Dermis microvascular lymphatic vessel endothelial cell (primary cell): ENCODE measurements around the gene S100A13. TPM values are rescaled to one million over a fixed set of nuclear protein-coding genes. Genes with fewer than 3 reads are reported as not detected.
"Not testable (repeated sequence)": the region's sequence is repeated elsewhere in the genome, so short reads cannot be mapped to it uniquely, and the experiment has no call there.

ENCODE experiments used
- DNase-seq, 2 donors: peaks; one replicate each; pipeline versions ENCODE4 v3.0.0 to v3.0.0-alpha.2; 2010; ENCODE audit warnings: low read depth in 2 of 2
- total RNA-seq: library from RNA; depleted of rRNA; stranded (reverse); fragments of >200 nt; gene quantifications from 2 replicates; pipeline ENCODE4 v1.2.1, GENCODE V29; 2014

S100A13 gene
- 124 and 129 TPM in 2 replicates for total RNA-seq

GRCh38 chr1:153626904-153627714, at the start of gene S100A13:
Gene S100A13 (minus strand): TSS chr1:153627505. CDS start chr1:153626472, 1,033 bp downstream.
- peak; percentile 58 to 97 for DNase-seq

- DNase-seq, result no peak
These were observed 46.2 kb upstream of the S100A13 start for GRCh38 chr1:153673511-153673910.

GRCh38 chr1:153671628-153672353, 44.5 kb upstream of the S100A13 start:
- DNase-seq, result not testable (repeated sequence)

- peak; percentile 100 for DNase-seq
These were observed 43.7 kb upstream of the S100A13 start, which contains the start of gene ILF2 for GRCh38 chr1:153670859-153671627. Gene ILF2 (minus strand): TSS chr1:153670993. CDS start chr1:153670922, 71 bp downstream.

- DNase-seq, result peak in 1 of 2 donors; percentile 22
These were observed 43.1 kb upstream of the S100A13 start for GRCh38 chr1:153670257-153670858.

- DNase-seq, result no peak
These were observed 42.3 kb upstream of the S100A13 start for GRCh38 chr1:153669606-153670005.

- DNase-seq, result not testable (repeated sequence)
These were observed 41.4 kb upstream of the S100A13 start for GRCh38 chr1:153668672-153669071.

- no peak for DNase-seq
These were observed 40.1 kb upstream of the S100A13 start for GRCh38 chr1:153667439-153667838.

- DNase-seq, result no peak
These were observed 35.9 kb upstream of the S100A13 start for GRCh38 chr1:153663211-153663610.

- DNase-seq, result no peak
These were observed 35.0 kb upstream of the S100A13 start for GRCh38 chr1:153662269-153662668.

GRCh38 chr1:153661111-153661708, 33.9 kb upstream of the S100A13 start:
- DNase-seq, result no peak

- no peak for DNase-seq
These were observed 32.4 kb upstream of the S100A13 start for GRCh38 chr1:153659656-153660055.

- no peak for DNase-seq
These were observed 31.9 kb upstream of the S100A13 start for GRCh38 chr1:153659175-153659534.

- peak in 1 of 2 donors; percentile 67 for DNase-seq
These were observed 31.3 kb upstream of the S100A13 start, which contains the start of gene SNAPIN for GRCh38 chr1:153658400-153659174. Gene SNAPIN (plus strand): TSS chr1:153658703. CDS start chr1:153658744, 41 bp downstream.

GRCh38 chr1:153655333-153655732, 28.0 kb upstream of the S100A13 start:
- DNase-seq, result no peak

- DNase-seq, result peak in 1 of 2 donors; percentile 8
These were observed 25.6 kb upstream of the S100A13 start for GRCh38 chr1:153652805-153653500.

GRCh38 chr1:153651771-153652170, 24.5 kb upstream of the S100A13 start:
- DNase-seq, result no peak

GRCh38 chr1:153649863-153650235, 22.5 kb upstream of the S100A13 start:
- DNase-seq, result peak in 1 of 2 donors; percentile 23

GRCh38 chr1:153649137-153649862, 22.0 kb upstream of the S100A13 start:
- DNase-seq, result no peak
